GM13977 (cell line): Measurements from ENCODE around the gene EFCAB12.
"Not testable (repeated sequence)": the region's sequence is repeated elsewhere in the genome, so short reads cannot be mapped to it uniquely, and the experiment has no call there.

Source experiments
- DNase-seq: peaks from one replicate; pipeline ENCODE4 v3.0.0; 2012; ENCODE audit warnings: low spot score
- CTCF ChIP-seq: IDR thresholded peaks from 2 replicates; pipeline ENCODE4 v1.5.1; 2012; ENCODE audit warnings: mild to moderate bottlenecking, control low read depth; ENCODE audit not compliant: insufficient read depth; ENCODE audit errors: extremely low read depth, missing control alignments
- in situ Hi-C: fragments of 300-500 bp; cut with MboI; formaldehyde crosslinking; loops from one replicate; pipeline ENCODE4 v1.12.0; 2022; ENCODE audit warnings: low sequenced_read_pairs, low pct_unique_long_range_greater_than_20kb, mixed read lengths, inconsistent platforms; ENCODE audit not compliant: unreplicated experiment

Gene EFCAB12

DNA sequence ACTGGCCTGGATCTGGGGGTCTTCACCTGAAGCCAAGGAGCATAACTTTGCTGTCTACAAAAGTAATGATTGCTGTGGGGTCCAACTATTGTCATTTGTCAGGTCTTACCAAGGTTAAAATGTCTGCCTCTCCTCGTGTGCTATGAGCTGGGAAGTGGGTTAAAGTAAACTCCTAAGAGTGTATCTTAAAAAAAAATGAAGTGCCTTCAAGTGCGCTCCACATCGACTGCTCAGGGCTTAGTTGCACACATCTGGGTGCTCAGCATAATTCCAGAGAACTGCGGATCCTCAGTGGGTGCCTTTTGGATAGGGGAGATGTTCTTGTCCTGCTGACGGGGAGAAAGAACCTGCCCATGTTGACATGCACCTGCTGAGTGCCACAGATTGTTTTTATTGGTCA is 40.9 kb downstream of the EFCAB12 start:
- in situ Hi-C loops, result no loop called here
- TF ChIP-seq CTCF, result no peak
- no peak for DNase-seq

GRCh38 chr3:129386984-129387383 is 41.5 kb downstream of the EFCAB12 start:
- in situ Hi-C loops, result no loop called here
- TF ChIP-seq CTCF, result no peak
- no peak for DNase-seq

DNA sequence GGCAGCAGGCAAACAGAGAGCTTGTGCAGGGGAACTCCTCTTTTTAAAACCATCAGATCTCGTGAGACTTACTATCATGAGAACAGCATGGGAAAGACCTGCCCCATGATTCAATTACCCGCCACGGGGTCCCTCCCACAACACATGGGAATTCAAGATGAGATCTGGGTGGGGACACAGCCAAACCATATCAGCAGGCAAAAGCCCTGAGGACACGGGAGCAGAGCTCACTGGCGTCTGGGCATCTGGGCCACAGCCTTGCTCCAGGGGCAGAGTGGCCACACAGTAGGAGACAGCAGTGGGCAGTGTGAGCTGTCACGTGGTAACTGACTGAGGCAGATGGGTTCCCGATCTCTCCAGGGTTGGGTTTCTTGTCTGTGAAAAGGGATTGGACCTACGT is 42.9 kb downstream of the EFCAB12 start:
- DNase-seq, in situ Hi-C loops: not testable (repeated sequence)

GRCh38 chr3:129384594-129385323 is 43.7 kb downstream of the EFCAB12 start:
- TF ChIP-seq CTCF, result no peak
- in situ Hi-C loops, result no loop called here
- DNase-seq, result no peak

DNA sequence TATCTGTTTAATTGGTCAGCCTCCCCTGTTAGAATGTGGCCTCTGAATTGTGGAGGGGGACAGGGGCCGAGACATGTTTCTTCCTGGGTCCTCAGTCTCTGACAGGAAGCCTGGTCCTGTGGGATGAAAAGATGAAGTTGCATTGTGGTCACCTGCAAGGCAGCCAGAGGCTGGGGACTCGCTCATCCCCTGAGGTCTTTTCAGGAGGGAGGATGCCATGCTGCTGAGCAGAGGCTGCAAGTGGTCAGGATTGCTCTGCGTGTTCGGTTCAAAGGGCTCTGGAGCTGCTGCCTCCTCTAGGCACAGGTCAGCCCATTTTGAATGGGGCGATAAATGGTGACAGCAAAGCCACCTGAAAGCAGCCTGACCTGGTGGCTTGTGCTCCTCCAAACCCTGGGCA is 44.3 kb downstream of the EFCAB12 start:
- DNase-seq, in situ Hi-C loops: not testable (repeated sequence)

DNA sequence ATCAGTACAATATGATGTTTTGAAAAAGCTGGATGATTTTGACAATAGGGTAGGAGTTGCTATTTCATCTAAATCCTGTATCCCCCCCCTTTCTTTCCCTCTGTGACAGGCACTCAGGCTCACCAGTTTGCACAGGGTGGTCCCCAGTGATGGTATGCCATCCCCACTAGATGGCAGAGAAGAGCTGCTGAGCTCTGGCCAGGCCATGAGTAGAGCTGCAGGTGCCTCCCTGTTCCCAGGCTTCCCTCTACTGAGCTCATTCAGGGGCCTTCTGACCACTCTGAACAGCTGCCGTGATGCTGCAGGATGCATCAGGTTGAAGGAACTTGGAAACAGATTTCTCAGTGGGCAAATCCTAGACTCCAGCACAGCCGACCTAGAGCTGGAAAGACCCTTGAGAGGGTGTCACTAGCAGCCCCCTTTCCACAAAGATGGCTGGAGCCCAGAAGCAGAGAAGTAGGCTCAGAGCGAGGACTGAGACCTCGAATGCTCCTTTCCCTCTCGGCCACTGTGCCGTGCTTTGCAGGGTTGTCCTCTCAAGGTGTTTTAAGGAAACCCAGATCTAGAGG is 45.1 kb downstream of the EFCAB12 start:
- in situ Hi-C loops, result no loop called here
- DNase-seq, result peak; percentile 80

DNA sequence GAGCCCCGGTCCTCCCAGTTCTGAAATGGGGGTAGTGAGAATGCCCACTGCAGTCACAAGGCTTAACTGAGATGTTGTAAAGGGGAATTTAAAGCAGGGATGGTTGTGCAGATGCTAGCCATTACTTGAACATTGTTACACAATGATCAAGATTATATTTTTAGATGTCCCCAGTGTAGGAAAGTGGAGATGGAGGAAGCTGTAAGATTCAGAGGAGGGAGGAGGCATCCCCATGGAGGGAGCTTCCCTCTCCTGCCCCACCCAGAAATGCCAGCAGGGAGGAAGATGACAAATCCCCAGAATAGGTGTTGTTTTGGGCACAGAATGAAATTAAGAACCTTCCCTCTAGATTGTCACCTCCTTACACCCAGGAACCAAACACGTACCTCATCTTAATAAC is 46.1 kb downstream of the EFCAB12 start:
- no peak for DNase-seq
- no peak for TF ChIP-seq CTCF
- in situ Hi-C loops, result no loop called here

More for the DNA sequence above, 45.1 kb downstream of the EFCAB12 start:
- TF ChIP-seq CTCF, result peak; percentile 88
